GM18907 (cell line): ENCODE measurements around the gene CHRNA4.
"Not testable (repeated sequence)": the region's sequence is repeated elsewhere in the genome, so short reads cannot be mapped to it uniquely, and the experiment has no call there.

Source experiments
- ATAC-seq: cut with Tn5 transposase; IDR thresholded peaks from one replicate; pipeline ENCODE4 v1.9.1; 2021; ENCODE audit warnings: mild to moderate bottlenecking, moderate library complexity; ENCODE audit not compliant: unreplicated experiment

The CHRNA4 gene

DNA sequence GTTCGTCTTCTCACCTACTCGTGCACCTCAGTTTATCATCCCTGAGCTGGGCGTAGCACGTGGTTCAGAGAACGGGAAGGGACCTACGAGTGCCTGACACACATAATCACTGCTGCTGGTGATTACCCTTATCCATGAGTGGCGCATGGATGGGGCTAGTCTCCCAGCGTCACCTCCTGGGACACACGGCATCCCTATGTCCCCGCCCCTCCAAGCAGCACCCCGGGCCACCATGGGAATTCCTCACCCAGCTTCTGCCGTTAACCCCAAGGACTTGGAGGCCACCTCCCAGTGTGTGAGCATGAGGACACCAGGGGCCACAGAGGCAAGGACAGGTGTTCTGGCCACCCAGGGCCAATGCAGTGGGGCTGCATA, 9.8 kb downstream of the CHRNA4 start:
- no peak for ATAC-seq

- no peak for ATAC-seq
Measured at GRCh38 chr20:63350597-63351325, 10.4 kb downstream of the CHRNA4 start.

GRCh38 chr20:63350196-63350595, 11.0 kb downstream of the CHRNA4 start:
- no peak for ATAC-seq

DNA sequence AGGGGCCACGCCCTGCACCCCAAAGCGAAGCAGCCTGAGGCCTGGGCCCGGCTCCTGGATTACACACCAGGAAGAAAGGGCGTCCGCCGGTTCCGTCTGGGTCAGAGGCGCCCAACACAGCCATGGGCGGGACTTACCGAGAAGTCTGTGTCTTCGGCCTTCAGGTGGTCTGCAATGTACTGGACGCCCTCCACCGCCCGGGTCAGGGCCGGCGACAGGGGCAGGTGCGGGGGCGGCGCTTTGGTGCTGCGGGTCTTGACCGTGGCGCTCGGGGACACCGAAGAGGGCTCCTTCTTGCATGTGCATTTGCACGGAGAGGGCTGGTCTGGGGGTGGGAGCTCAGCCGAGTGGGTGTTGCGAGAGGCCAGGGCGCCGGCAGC, 11.6 kb downstream of the CHRNA4 start:
- ATAC-seq, result no peak

GRCh38 chr20:63348828-63349515, 12.2 kb downstream of the CHRNA4 start:
- no peak for ATAC-seq

DNA sequence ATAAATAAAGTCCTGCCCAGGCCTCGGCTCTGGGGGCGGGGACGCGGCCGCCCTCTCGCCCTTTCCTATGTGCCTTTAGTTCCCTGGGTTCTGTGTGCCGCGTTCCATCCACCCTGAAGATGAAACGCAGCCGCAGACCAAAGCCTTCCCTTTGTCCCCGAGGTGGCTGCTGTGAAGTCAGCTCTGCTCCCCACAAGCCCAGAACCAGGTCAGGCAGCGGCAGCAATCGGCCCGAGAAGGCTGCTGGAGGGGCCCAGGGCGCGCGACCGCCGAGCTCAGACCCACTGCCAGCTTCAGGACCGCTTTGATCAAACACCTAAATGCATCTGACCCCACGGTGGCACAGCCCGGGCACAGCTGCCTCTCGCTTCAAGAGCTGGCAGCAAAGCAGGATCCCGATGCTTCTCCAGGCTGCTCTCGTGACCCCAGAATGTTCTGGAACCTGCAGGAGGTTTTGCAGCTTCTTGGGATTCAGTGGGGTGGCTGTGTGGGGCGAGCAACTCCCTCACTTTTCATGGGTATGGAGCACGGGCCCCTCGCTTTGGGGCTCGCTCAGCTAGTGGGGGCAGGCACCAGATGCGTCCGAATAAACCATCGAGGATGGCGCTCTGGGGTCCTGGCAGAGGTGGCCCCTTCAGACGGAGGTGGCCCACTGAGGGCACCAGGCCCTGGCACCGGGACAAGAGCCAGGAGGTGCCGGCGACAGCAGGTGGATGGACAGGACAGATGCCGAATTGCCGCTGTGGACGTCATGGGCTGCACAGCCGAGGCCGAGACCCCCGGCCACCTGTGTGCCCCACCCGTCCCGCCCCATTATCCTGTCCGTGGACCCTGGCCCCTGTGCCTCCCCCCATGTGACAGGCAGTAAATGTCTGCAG, 13.0 kb downstream of the CHRNA4 start:
- ATAC-seq, result no peak

GRCh38 chr20:63347081-63347741, 13.9 kb downstream of the CHRNA4 start:
- no peak for ATAC-seq

DNA sequence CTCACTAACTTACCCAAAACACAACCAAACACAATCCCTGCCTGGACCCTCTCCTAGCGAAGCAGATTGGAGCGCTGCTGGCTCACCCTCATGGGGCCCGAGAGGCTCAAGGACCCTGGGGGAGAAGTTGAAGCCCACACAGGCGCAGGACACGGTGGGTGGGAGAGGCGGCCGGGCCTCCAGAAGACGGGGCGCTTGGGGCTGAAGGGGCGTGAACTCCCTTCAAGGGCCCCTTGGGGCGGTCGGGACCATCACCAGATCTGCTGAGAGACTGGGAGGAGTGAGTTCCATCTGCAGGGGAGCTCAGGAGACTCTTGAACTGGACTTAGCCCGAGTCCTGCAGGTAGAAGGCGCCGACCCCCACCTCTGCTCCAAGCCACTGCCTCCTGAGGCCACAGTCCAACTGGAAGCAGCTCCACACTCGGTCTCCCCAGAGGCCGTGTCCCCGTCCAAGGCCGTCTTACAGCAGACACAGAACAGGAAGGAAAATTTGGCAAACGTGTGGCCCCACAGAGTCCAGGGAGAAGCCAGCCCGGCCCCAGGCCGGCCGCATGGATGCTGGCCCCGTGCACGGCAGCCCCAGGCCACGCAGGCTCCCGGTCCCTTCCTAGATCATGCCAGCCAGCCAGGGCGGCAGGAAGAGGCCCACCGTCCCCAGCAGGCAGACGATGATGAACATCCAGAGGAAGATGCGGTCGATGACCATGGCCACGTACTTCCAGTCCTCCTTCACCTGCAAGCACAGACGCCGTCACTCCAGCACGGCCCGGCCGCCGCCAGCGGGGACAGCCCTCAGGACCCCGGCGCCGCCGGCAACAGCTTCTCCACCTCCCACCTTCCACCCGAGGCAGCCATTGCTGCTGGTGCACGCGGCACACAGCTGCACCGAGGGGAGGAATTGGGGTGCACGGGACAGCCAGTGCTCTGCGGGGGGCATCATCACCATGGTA, 14.7 kb downstream of the CHRNA4 start:
- no peak for ATAC-seq

DNA sequence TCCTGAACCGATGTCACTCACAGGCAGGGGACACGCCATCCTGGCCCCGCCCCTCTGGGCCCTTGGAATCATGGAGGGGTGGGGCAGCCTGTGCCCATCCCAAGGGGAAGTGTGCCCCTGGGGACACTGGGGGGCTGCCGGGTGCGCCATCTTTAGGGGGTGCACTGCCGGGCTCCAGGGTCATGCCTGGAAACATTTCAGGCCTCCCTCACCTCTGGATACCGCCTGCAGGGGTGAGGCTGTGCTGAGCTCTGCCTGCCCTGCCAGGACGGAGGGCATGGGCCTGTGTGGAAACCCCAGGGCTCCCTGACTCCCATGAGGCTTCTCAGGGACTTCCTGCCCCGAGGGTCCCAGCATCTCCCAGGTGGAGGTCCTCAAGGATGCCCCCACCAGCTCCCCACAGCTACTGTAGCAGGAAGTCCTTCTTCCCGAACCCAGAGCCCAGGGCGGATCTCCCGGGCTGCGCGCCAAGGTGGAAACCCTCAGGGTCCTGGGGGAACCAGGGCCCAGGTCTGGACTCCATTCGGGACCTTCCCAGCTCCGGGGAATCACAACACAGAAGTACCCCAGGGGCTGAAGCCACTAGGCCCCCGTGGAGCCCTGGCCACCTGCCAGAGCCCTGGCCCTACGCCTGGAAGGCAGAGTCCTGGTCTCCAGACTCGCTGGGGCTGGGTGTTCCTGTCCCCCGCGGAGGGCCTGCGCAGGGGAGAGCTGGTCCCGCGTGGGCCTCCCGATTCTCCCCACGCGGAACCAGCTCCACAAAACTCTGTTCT, 15.6 kb downstream of the CHRNA4 start:
- no peak for ATAC-seq

DNA sequence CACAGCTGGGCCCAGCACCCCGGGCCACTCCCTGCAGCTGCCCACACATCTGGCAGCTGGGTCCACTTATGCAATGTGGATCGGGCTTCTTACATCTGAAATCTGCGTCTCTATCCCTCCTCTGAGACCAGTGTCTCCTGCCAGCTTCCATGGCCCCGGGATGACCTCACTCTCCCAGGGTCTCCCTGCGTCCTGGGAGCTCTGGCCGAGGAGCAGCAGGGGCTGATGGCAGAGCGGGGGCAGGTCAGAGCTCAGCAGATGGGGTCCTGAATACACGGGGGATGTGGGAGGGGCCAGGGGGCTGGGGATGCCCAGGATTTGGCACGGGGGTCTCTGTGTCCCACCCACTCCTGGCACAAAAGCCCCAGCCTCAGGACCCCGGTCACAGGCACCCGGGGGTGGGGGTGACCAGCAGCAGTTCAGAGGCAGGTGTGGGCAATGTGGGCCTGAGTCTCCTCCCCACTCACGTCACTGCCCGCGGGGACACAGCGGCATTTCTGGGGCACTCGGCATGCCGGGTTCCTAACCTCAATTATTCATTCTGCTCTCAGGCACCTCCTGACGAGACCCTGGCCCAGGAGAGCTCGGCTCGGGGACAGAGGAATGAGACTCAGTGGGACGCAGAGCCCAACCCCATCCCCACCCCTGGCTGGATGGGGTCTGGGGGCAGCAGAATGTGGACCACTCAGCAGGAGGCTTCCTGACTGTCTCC, 16.4 kb downstream of the CHRNA4 start:
- no peak for ATAC-seq

DNA sequence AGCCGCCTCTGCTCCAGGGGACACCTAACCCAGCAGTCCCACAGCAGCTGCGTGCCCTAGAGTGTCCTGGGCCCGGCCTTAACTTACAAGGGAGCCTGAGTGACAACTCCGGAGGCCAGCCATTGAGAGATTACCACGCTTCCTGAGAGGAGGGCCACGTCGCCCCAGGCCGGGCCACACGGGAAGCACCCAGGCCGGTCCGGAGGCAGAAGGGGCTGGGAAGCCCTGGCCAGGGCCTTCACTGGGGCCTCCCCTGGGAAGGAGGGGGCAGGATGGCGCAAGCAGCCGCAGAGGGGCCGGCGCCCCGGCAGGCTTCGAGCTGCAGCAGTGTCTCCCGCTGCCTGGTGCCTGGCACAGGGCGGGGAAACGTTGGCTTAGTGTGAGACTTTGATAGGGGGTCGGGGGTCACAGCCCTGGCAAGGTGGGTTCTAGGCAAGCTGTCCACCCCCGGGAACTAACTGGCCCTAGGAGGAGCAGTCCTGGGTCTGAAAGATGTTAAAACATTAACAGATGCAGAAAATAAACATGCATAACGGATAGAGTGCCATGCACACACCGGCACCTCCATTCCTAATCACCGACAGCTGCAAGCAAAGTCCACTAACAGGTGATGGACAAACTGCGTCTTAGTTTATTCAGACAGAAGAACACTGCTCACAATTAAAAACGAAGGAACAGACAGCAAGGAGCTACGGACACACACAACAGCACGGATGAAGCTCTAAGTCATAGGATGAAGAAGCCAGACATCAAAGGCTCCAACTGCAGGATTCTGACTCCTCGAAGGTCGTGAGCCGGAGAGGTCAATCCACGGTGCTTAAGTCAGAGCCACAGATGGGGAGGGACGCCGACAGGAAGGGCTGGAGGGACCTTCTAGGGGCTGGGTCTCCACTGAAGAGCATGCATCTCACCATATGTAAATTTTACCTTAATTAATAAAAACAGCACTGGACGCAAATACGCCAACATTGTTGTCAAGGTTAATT, 17.4 kb downstream of the CHRNA4 start:
- ATAC-seq, result no peak

- no peak for ATAC-seq
Measured at GRCh38 chr20:63342561-63343459, 18.3 kb downstream of the CHRNA4 start.

DNA sequence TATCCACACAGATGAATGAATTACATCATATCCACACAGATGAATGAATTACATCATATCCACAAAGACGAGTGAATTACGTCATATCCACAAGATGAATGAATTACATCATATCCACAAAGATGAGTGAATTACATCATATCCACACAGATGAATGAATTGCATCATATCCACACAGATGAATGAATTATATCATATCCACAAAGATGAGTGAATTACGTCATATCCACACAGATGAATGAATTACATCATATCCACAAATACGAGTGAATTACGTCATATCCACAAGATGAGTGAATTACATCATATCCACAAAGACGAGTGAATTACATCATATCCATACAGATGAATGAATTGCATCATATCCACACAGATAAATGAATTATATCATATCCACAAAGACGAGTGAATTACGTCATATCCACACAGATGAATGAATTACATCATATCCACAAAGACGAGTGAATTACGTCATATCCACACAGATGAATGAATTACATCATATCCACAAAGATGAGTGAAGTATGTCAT, 20.9 kb downstream of the CHRNA4 start:
- not testable (repeated sequence) for ATAC-seq

GRCh38 chr20:63339154-63340094, 21.7 kb downstream of the CHRNA4 start:
- not testable (repeated sequence) for ATAC-seq

DNA sequence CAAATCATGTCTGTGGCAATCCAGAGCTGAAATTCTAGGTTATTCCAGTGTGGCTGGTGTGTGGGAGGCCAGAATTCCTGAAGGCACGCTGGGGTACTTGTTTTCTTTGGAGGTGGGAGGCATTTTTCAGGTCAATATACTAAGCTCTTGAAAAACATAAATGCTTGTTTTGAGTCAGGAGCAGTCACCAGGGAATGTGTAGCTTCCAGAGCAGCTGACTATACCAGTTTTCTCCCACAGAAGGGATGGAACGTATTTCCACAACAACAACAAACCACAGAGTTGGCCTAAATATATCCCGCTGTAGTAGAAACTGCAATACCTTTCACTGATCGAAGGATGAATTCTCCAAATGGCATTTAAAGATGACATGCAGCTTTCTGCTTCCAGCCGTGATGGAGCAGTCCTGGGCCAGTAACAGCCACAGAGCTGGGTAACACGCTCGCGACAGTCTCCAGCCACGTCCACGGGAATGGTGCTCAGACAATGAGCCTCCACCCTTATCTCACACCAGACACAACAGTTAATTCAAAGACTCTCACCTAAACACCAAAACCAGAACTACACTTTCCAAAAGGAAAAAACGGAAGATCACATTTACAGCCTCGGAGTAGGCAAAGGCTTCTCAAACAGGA, 23.2 kb downstream of the CHRNA4 start:
- no peak for ATAC-seq
